PC-3 (cell line): ENCODE results near the gene MBD6.

Source experiments
- CTCF ChIP-seq: fragments of 300-600 bp; sonication (generic); conservative IDR thresholded peaks from 2 replicates; pipeline ENCODE4 v1.5.1; 2017; ENCODE audit warnings: antibody characterized with exemption, low read depth, mild to moderate bottlenecking, low read length
- EZH2phosphoT487 ChIP-seq: fragments of 300-600 bp; sonication (generic); IDR thresholded peaks from 2 replicates; pipeline ENCODE4 v1.6.1; 2018; ENCODE audit warnings: mild to moderate bottlenecking, antibody characterized with exemption, low read length, borderline replicate concordance

GRCh38 chr12:57527184-57527583, 4.6 kb downstream of the MBD6 start:
- TF ChIP-seq CTCF: no peak
- no peak for TF ChIP-seq EZH2phosphoT487
